Activated T-cell treated with anti-CD3 and anti-CD28 coated beads for 1 hour (primary cell): ENCODE results near the gene FARP1.

Experiments
- DNase-seq: peaks from one replicate; pipeline ENCODE4 v3.0.0-alpha.2; 2020; ENCODE audit warnings: low read depth

Gene FARP1

DNA sequence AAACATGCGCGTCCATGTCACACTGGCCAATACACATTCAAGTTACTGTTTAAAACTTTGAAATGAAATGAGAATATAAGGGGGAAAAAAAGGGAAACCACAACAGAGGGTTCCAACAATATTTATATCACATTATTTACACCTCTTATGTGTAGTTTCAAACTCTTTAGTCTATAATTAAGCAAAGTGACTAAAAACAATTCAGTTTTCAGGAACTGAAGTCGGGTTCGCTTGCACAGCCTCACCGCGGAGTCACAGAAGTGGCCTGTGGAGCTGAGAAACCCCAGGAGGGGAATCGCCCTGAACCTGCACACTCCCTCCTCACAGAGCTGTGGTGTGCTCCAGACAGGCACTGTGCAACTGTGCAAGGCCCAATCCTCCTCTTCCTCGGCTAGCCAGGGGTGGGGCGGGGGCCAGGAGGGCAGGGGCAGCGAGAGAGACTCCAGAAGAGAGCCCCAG, 358.1 kb downstream of the FARP1 start:
- no peak for DNase-seq

DNA sequence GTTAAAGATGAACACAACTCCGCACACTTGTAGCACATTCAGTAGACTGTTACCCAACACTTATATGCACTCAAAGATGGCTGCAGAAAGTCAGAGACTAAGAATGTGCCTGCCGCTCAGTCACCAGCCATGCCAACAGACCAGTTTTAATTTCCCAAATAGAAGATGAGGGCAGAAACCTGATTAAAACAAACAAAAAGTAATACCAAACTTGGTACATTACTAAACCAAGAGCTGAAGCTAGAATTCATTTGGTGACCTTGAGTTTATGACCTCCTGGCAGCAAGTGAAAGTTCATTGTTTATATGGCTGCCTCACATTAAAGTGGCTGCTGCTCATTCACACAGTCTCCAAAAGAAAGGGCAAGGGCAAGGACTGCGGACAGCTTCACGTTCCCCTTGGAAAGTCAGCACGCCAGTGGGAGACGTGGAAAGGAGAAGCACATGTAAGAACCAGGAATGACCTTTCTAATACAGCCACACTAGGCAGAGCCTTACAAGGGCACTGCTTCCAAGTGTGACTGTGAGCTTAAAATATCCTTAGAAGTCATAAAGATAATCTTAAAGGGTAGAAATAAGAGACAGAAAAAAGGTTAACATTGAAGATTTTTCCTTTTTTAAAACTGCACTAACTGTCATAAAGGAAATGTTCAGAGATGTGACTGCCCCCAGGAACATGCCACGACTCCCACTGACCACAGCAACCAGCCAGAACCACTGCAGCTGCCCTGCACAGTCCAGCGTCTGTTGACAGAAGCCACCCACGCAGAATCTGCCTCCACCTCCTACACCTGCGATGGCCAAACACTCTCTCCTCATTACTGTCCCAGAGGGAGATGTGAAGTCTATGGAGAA, 360.5 kb downstream of the FARP1 start:
- DNase-seq, result no peak

DNA sequence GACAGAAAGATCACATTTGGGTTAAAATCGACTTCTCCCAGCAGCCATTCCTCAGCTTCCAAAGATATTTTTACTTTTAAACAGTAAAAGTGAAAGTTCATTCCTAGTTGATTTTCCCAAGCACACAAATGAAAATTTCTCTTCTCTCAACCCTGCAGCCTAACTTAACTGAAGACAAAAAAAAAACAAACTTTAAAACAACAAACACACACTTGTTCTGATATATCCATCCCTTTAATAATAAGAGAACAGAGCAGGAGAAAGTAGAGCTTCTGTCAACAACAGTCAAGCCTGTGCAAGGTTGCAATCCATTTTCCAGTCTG, 361.1 kb downstream of the FARP1 start:
- no peak for DNase-seq

DNA sequence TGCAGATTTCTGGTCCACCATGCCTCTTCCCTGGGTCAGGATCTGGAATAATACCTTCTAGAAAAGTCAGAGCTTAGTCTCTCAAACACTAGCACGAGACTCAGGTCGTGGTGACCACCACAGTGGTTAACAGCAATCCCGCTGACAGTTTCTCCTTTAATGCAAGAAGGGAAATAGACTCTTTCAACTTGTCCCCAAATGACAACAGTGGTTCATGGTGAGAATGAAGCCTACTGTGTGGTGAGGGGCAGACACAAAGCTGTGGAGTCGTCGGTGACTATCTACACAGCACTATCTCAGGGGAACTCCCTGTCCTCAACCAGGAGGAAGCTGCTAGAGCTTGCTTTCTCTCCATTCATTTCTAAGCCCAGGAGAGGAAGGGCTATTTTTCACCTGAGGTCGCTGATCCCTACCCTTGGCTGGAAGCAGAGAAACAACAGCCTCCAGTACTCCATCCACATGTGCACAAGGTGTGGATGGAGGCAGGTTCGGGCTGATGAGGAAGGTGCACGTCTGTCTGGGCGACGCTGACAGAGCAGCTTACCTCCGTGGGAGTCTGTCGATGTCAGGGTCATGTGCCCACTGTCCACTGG, 361.6 kb downstream of the FARP1 start:
- DNase-seq, result no peak
